ENCODE measurements around the gene MYLK. TPM values are rescaled to one million over a fixed set of nuclear protein-coding genes. Genes with fewer than 3 reads are reported as not detected.

The MYLK gene
- polyA plus RNA-seq, 1 donor (not counting 4 experiments of a cell fraction or from before 2014, with no cell fraction given) = 7.8 TPM

DNA sequence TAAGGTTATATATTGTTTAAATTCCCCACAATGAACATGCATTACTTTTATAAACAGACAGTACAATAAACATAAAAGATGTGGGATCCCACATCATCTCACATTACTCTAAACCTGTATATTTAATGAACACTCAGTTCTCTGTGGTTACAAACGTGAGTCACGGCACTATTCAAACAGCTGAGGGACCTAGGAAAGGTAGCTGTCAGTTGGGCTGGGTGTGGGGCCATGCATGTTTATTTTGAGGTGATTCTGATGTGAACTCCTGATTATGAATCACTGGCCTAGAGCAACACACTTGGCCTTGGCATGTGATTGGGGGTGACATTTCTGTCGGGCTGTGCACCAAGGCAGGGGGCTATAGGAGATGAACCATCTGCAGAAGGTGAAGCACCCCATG lies 151.7 kb downstream of the MYLK start:
- dilution Hi-C loops (cut with MboI; ENCODE audit: extremely low pct_ligation_motif_present, low sequenced_read_pairs) = no loop called here
- no peak overlapping the region for H3K4me3 ChIP-seq (ENCODE audit: control insufficient read depth in 2 of 3, extremely low read depth in 1 of 3, insufficient read depth in 2 of 3, low read depth in 1 of 3, low read length in 3 of 3)
- H2AFZ ChIP-seq (ENCODE audit: control insufficient read depth, low read length) = no peak overlapping the region
- TF ChIP-seq, protein P1, sequence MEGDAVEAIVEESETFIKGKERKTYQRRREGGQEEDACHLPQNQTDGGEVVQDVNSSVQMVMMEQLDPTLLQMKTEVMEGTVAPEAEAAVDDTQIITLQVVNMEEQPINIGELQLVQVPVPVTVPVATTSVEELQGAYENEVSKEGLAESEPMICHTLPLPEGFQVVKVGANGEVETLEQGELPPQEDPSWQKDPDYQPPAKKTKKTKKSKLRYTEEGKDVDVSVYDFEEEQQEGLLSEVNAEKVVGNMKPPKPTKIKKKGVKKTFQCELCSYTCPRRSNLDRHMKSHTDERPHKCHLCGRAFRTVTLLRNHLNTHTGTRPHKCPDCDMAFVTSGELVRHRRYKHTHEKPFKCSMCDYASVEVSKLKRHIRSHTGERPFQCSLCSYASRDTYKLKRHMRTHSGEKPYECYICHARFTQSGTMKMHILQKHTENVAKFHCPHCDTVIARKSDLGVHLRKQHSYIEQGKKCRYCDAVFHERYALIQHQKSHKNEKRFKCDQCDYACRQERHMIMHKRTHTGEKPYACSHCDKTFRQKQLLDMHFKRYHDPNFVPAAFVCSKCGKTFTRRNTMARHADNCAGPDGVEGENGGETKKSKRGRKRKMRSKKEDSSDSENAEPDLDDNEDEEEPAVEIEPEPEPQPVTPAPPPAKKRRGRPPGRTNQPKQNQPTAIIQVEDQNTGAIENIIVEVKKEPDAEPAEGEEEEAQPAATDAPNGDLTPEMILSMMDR (optimal IDR thresholded peaks at IDR 0.05 in 1 of 3, IDR thresholded peaks at IDR 0.05 in 1 of 3, conservative IDR thresholded peaks at IDR 0.05 in 1 of 3; ENCODE audit: extremely low read depth in 1 of 3, insufficient read depth in 2 of 3, low read length in 3 of 3) = no peak
- no peak for TF ChIP-seq EZH2 (IDR thresholded peaks at IDR 0.05; ENCODE audit: low read length)
- H3K9ac ChIP-seq (ENCODE audit: control insufficient read depth, extremely low read depth, insufficient read depth, low read length) = no peak overlapping the region
- H3K36me3 ChIP-seq (ENCODE audit: control insufficient read depth in 2 of 2, extremely low read depth in 1 of 2, insufficient read depth in 2 of 2, low read length in 2 of 2) = no peaks in the 10 kb centered on the region
- peak; percentile 84 for DNase-seq (ENCODE audit: low read depth, low spot score)
- H3K27me3 ChIP-seq (ENCODE audit: control insufficient read depth, extremely low read depth, insufficient read depth, low read length) = no peaks in the 10 kb centered on the region
- no peaks in the 10 kb centered on the region for H3K79me2 ChIP-seq (ENCODE audit: control insufficient read depth, insufficient read depth, low read length)
- H3K4me2 ChIP-seq (ENCODE audit: control insufficient read depth, extremely low read depth, insufficient read depth, low read depth, low read length) = peak overlapping the region; percentile 29
- FAIRE-seq = peak; percentile 93
- no peaks in the 10 kb centered on the region for H4K20me1 ChIP-seq (ENCODE audit: control insufficient read depth, extremely low read depth, insufficient read depth, low read length)
- H3K9me3 ChIP-seq (ENCODE audit: control insufficient read depth, low read depth, low read length) = no peaks in the 10 kb centered on the region
- H3K4me1 ChIP-seq (ENCODE audit: control insufficient read depth, extremely low read depth, insufficient read depth, low read length) = peaks cover 36% of the 10 kb centered on the region
- no peaks in the 10 kb centered on the region for H3K9me1 ChIP-seq (ENCODE audit: control insufficient read depth, extremely low read depth, insufficient read depth, low read length)
- H3K27ac ChIP-seq (ENCODE audit: control insufficient read depth, insufficient read depth, low read length) = peak overlapping the region; percentile 87

DNA sequence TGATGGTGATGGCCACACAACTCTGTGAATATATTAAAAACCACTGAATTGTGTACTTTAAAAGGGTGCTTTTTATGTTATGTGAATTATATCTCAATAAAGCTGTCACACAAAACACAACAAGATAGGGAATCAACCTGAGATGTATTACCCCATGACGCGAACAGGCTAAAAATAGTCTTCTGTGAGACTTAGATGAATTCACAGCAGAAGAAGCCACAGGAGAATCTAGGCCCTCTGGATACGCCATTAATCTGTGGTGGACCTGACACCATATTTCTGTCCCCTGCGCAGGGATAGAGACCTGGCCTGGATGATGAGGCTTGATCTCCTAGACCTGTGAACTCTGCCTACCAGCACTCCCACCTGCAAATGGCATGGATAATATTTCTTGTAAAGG lies 153.3 kb downstream of the MYLK start:
- no peaks in the 10 kb centered on the region for H3K9me1 ChIP-seq (ENCODE audit: control insufficient read depth, extremely low read depth, insufficient read depth, low read length)
- H3K27me3 ChIP-seq (ENCODE audit: control insufficient read depth, extremely low read depth, insufficient read depth, low read length) = no peaks in the 10 kb centered on the region
- H3K4me2 ChIP-seq (ENCODE audit: control insufficient read depth, extremely low read depth, insufficient read depth, low read depth, low read length) = no peak overlapping the region
- dilution Hi-C loops (cut with MboI; ENCODE audit: extremely low pct_ligation_motif_present, low sequenced_read_pairs) = no loop called here
- H3K27ac ChIP-seq (ENCODE audit: control insufficient read depth, insufficient read depth, low read length) = no peak overlapping the region
- H3K9me3 ChIP-seq (ENCODE audit: control insufficient read depth, low read depth, low read length) = no peaks in the 10 kb centered on the region
- no peaks in the 10 kb centered on the region for H4K20me1 ChIP-seq (ENCODE audit: control insufficient read depth, extremely low read depth, insufficient read depth, low read length)
- H2AFZ ChIP-seq (ENCODE audit: control insufficient read depth, low read length) = no peak overlapping the region
- H3K36me3 ChIP-seq (ENCODE audit: control insufficient read depth in 2 of 2, extremely low read depth in 1 of 2, insufficient read depth in 2 of 2, low read length in 2 of 2) = no peaks in the 10 kb centered on the region
- FAIRE-seq = no peak
- DNase-seq (ENCODE audit: low read depth, low spot score) = no peak
- TF ChIP-seq, protein P1 (optimal IDR thresholded peaks at IDR 0.05 in 1 of 3, IDR thresholded peaks at IDR 0.05 in 1 of 3, conservative IDR thresholded peaks at IDR 0.05 in 1 of 3; ENCODE audit: extremely low read depth in 1 of 3, insufficient read depth in 2 of 3, low read length in 3 of 3) = no peak
- no peak for TF ChIP-seq EZH2 (IDR thresholded peaks at IDR 0.05; ENCODE audit: low read length)
- H3K79me2 ChIP-seq (ENCODE audit: control insufficient read depth, insufficient read depth, low read length) = no peaks in the 10 kb centered on the region
- H3K4me3 ChIP-seq (ENCODE audit: control insufficient read depth in 2 of 3, extremely low read depth in 1 of 3, insufficient read depth in 2 of 3, low read depth in 1 of 3, low read length in 3 of 3) = no peak overlapping the region
- peaks cover 36% of the 10 kb centered on the region for H3K4me1 ChIP-seq (ENCODE audit: control insufficient read depth, extremely low read depth, insufficient read depth, low read length)
- no peak overlapping the region for H3K9ac ChIP-seq (ENCODE audit: control insufficient read depth, extremely low read depth, insufficient read depth, low read length)

Data from keratinocyte (primary cell).